HG02870 (cell line): ENCODE results near the gene PELI3.

Source experiments
- ATAC-seq: cut with Tn5 transposase; IDR thresholded peaks from one replicate; pipeline ENCODE4 v1.9.1; 2021; ENCODE audit warnings: mild to moderate bottlenecking, moderate library complexity; ENCODE audit not compliant: unreplicated experiment

Gene PELI3

DNA sequence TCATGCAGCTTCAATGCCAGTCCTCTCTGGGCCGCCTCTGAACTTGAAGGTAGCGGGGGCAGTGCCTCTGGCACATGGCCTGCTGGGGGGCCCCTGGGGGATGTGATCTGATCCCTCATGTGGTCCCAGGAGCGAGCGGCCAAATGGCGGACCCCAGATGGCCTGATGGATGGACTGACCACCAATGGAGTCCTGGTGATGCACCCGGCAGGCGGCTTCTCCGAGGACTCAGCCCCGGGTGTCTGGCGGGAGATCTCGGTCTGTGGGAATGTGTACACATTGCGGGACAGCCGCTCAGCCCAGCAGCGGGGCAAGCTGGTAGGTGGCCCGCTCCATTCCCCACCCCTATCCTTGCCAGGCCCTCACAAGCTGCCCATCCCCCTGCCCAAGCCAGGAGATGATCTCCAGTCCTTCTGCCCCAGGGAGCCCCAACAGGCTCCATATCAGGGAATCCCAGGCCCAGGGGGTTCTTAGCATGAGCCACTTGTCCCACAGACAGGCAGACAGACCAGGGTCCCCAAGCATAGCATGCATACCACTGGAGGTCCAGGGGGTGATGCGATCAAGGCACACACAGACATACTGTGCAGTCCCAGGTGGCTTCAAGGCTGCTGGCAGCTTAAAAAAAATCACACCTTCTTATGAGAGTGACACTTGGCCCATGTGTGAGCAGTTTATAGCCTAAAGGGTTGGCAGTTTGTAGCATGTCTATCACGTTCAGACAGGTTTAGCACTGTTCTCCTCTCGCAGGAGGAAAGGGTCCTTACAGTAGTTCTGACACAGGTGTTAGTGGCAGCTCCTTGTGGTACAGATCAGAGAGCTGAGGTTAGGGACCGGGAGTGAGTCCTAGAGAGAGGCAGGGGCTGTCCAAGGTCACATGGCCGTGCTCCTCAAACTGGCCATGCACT lies 7.2 kb downstream of the PELI3 start:
- ATAC-seq = no peak

DNA sequence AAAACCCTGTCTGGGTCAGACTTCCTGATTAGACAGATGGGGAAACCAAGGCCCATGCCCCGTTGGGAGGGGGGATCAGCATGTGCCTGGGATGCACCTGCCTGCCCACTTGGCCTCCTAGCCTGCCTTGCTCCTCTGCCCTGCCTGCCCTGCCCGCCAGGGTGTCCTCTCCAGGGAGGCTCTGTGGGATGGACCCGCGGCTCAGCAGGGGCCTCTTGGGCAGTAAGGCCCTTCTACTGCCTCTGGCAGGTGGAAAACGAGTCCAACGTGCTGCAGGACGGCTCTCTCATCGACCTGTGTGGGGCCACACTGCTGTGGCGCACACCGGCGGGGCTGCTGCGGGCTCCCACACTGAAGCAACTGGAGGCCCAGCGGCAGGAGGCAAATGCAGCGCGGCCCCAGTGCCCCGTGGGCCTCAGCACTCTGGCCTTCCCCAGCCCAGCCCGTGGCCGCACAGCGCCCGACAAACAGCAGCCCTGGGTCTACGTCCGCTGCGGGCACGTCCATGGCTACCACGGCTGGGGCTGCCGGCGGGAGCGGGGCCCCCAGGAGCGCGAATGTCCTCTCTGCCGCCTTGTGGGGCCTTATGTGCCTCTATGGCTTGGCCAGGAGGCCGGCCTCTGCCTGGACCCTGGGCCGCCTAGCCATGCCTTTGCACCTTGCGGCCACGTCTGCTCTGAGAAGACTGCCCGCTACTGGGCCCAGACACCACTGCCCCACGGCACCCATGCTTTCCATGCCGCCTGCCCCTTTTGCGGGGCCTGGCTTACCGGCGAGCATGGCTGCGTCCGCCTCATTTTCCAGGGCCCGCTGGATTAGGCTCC lies 8.9 kb downstream of the PELI3 start:
- no peak for ATAC-seq

DNA sequence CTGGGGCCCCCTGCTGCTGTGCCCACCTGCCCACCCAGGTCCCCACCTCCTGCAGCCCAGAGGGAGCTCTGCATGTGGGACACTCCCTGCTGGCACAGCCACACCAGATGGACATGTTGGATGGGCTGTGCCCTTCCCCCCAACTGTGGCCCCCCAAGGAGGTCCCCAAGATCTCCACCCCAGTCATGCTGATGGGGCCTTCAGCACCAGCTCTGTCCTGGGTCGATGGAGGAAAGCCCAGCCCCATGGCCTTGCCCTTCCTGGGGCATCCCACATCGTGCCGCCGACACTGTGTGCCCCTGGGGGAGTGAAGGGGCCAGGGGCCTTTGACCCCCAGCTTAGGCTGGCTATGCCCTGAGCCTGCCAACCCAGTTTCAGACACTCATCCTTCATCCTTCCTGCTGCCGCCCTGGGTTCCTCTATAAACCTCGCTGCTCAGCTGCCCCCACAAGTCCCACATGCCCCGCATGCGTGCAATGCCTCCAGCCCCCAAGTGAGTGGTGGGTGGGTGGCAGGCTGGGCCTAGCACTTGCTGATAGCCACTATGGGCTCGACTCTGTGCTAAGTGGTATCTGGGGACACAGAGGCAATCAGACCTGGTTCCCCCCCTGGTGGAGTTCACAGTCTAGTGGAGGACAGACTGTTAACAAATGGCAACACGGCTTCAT lies 9.6 kb downstream of the PELI3 start:
- no peak for ATAC-seq

DNA sequence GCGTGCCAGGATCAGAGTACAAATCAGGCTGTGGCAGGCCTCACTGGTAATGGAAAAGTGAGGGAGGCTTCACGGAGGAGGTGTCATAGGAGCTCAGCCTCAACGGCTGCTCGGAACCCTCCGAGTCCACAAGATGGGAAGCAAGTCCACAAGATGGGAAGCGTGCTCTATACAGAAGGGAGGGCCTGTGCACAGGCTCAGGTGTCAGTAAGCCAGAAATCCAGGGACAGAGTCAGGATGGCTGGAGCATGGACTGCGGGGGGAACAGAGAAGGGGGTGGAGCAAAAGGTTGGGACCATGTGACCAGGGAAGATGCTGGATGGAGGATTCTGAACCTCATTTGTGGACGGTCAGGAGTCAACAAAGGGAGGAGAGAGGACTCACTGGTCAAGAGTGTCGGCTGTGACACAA lies 10.1 kb downstream of the PELI3 start:
- ATAC-seq = no peak

DNA sequence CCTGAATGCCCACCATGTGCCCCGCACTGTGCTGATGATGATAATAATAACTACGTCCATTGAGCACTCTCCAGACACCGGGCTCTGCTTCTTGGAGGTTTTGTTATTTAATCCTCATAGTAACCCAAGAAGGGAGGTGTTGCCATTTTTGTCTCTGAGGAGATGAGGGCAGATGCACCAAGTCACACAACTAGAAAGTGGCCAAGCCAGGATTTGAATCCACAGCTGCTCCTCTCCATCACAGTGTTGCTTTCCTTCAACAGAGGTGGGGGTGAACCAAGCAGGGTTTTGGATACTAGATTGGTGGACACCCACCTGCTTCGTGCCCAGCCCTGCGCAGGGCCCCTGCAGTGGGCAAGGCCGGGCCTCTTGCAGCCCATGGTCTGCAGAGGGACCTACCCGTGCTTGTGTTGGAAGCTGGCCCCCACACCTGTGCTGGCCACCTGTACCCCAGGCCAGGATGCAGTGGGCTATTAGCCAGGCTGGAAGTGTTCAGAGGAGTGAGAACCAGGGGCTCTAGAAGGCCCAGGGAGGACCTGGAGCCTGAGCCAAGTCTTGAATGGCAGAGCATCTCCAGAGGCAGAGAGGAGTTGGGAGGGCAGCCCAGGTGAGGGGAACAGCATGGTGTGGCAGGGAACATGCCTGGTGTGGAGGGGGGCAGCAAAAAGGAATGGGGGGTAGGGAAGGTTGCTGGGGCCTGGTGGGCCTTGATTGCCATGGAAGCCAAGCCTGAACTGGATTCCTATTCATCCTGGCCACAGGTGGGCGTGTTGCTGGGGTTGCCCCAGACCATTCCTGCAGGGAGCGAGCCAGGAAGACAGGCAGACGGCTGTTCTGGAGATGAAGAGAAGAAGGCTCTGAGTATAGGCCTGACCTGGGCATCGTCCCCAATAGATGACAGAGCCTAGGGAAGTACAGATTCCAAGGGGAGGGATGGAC lies 10.8 kb downstream of the PELI3 start:
- ATAC-seq = no peak

DNA sequence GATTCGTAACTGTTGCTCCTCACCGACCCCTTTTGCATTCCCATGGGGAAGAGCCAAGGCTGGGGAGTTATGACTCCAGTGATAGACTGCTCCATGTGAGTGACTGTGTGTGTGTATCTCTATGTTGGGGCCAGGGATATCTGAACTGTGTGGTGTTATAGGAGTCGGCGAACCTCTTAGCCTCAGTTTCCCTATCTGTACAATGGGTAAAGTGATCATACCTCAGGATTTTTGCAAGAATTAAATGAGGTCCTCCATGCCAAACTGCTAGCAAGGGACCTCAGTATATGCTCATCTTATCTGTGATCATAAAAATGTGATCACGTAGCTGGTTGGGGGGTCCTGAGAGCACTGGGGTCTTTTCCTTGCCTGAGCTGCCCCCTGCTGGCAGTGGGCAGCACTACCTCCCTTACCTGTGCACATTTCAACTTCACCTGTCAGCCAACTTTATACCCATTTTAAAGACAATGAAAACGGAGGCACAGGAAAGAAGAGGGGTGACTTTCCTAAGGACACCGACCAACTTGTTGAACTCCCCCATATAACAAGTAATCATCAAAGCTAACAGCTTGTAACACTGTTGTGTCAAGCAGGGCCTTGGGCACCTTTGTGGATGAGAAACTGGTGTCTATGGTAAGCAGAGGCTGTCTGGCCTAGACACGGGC lies 12.2 kb downstream of the PELI3 start:
- no peak for ATAC-seq

DNA sequence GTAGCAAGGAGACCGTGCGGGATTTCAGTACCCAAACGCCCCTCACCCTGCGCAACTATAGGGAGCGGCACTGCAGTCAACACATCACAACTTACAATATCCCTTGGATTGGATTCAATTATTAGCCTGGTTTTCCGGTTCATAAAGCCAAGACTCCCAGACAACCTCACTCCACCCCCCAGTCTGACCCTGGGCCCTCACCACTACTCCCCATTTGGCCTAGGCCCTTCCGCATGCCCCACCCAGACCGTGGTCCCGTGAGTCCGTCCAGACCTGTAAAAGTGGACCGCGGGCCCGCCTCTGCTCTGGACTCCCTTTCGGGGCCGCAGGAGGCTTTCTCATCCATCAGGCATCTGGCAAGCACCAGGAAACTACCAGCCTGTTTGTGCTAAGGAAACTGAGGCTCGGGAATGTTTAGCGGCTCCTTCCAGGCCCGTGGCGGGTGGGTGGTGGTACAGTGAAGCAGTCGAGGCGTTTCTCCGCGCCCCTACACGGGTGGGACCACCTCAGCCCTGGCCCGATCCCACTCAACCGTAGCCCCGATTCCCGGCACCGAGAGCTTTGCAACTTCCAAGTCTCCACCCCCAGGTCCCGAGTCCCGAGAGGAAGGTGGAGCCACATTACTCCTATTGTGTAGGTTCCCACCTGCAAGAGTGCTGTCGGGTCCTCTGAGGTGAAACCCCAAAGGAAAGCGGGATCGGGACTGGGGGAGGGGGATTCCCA lies 12.8 kb downstream of the PELI3 start:
- ATAC-seq = no peak

DNA sequence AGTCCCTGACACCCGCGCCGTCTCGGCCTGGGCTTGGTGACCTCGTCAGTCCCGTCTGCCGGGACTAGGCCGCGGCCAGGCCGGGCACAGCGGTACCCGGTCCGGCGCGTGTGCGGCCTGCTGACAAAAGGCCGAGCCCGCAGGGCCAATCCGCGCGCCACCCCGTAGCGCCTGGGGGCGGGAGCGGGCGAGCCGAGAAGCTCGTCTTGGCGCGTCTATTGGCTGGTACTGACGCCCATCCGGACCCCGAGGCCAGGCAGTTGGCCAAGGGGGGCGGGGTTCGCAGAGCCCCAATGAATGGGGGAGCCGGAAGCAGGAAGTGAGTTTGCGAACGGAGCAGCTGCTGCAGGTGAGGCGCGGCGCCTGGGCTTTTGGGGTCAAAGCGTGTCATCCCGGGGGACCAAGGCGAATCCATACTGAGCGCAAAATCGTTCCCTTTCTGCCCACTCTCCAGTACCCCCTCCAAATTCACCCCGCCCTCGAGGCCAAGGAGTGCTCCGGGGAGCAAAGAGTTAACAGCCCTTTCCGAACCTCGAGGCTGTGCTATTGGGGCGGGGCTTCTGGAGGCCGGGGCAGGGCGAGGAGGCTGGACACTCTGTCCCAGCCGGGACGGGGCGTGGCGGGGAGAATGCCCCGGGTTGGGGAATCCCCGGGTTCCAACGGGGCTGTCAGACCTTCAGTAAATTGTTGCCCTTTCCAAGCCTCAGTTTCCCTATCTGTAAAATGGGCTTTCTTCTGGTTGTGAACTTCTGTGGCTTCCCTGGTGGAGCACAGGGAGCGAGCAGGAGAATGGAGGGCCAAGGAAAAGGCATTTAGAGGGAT lies 13.6 kb downstream of the PELI3 start, which contains the start of gene DPP3:
TSS of gene DPP3 (plus strand) at position 318 of the 822 bp plus-strand sequence. CDS start 1,767 bp downstream, outside the sequence.
- peak; percentile 83 for ATAC-seq

DNA sequence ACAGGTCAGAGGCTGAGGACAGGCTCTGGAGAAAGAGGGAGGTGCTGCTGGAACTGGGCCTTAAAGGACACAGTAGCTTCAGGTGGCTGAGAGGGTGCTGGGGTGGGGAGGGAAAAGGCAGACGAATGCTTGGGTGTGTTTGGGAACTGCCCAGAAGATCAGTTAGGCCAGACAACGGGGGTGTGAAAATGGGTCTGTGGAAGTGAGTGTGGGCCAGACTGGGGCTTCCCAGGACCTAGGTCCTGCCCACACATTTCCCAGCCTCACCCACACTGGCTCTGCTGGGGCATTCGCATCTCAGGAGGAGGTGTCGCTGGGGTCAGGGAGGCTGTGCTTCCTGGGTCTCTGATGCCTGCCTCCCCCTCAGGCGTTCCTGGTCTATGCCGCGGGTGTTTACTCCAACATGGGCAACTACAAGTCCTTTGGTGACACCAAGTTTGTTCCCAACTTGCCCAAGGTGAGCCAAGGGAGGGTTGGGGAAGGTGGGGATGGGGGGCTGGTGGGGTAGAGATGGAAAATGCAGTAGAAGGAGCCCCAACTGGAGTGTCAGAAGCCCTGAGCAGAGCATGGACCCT lies 18.2 kb downstream of the PELI3 start:
- no peak for ATAC-seq

DNA sequence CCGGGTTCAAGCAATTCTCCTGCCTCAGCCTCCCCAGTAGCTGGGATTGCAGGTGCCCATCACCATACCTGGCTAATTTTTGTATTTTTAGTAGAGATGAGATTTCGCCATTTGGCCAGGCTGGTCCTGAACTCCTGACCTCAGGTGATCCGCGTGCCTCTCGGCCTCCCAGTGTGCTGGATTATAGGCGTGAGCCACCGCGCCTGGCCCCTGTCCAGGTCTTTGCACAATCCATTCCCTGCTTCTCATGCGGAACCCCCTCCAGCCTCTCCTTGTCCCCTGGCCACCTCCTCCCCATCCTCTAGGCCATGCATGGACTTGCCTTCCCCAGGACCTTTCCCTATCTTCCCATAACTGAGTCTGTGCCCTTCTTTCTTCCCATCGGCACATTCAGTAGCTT lies 22.3 kb downstream of the PELI3 start:
- ATAC-seq = no peak

DNA sequence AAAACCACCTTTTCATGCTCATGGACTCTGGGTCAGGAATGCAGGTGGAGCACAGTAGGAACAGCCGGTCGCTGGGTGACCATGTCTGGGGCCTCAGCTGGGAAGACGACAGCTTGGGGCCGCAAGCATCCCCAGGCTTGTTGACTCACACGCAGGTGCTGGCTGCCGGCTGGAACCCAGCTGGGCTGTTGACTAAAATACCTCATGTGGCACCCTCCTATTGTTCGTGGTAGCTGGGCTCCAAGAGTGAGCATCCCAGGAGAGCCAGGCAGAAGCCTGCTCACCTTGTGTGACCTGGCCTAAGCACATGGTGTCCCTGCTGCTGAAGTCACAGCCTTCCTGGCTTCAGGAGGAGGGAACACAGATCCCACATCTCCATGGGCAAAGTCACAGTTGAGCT lies 22.9 kb downstream of the PELI3 start:
- ATAC-seq = no peak

DNA sequence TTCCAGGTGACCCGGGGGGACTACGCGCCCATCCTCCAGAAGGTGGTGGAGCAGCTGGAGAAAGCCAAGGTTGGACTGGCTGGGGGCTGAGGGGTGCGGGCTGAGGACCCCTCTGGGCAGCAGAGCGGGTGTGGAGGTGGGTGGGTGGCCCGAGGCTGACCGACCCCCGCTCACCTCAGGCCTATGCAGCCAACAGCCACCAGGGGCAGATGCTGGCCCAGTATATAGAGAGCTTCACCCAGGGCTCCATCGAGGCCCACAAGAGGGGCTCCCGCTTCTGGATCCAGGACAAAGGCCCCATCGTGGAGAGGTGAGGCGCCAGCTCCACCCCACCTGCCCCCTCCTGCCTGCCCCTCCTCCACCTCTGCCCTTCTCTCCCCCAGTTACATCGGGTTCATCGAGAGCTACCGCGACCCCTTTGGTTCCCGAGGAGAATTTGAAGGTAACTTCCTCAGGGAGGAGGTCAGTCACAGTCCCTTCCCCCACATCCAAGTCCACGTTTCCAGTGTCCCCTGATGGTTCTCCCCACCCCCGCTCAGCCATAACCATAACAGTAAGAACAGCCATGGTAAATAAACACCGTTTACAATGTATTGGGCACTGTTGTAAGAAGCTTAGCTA lies 24.7 kb downstream of the PELI3 start:
- no peak for ATAC-seq

DNA sequence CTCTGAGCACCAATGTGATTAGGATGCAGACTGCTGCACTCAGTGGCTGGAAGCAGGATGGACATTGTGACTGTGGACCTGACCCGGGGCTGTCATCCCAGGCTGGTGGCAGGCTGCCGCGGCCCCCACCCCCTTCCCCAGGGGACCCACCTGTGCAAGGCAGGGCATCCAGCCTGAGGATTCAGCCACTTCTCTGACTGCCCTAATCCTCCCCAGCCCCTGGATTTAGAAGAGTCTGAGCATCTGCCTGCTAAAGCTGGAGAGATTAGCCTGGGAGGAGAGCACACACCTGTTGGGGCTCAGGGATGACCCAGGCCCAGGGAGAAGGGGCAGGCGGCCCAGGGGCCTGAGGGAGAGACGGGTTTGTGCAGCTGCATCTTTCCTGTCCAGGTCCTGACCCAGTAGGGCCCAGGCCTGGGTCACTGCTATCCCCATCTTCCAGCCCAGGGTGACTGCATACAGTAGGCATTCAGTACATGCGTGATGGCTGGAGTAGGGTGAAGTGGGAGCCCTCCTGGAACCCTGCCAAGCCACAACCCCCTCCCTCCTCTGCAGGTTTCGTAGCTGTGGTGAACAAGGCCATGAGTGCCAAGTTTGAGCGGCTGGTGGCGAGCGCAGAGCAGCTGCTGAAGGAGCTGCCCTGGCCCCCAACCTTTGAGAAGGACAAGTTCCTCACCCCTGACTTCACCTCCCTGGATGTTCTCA lies 25.6 kb downstream of the PELI3 start:
- ATAC-seq = no peak

DNA sequence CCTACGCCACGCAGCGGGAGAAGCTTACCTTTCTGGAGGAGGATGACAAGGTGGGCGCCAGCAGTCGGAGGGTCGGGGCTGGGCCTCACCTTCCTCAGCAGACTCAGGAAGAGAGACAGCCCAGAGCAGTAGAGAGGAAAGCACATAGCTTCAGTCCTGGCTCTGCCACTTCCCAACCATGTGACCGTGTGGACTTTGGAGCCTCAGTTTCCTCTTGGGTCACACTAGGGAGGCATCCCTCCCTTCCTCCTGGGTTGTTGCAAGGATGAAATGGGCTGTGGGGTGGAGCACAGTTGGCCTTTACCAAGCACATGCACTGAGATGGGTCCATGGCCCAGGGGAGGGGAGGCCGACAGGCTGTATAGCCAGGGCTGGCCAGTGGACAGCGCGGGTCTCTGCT lies 26.4 kb downstream of the PELI3 start:
- ATAC-seq = no peak

DNA sequence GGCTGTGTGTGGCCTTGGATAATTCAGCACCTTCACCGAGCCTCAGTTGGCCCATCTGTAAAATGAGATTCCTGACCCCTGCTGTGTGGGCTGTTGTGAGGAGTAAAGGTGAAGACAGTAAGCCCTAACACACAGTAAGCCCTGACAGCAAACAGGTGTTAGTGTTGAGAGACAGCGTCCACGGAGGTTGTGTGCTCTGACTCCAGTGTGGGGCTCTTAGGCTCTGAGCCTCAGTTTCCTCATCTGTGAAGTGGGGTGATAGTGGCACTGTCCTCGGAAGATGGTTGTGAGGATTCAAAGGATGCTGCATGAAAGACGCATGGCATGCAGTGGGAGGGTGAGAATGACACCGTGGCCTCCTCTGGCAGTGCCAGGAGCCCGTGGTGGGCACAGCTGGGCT lies 27.8 kb downstream of the PELI3 start:
- ATAC-seq = no peak

DNA sequence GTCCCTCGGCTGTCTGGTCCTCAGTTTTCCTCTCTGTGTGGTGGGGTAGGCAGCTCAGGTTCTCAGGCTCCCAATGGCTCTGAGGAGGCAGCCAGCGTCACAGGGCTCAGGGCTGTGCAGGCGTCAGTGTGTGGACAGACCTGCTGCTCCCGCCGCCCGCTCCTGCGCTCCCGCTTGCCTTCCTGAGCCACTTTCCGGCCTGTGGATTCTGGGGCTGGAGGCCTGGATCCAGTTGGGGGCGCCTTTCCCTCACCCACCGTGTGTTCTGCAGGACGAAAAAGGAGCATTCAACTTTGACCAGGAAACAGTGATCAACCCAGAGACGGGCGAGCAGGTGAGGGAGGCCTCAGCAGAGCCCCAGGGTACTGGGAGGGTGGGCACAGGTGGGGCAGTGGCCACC lies 28.2 kb downstream of the PELI3 start:
- no peak for ATAC-seq

DNA sequence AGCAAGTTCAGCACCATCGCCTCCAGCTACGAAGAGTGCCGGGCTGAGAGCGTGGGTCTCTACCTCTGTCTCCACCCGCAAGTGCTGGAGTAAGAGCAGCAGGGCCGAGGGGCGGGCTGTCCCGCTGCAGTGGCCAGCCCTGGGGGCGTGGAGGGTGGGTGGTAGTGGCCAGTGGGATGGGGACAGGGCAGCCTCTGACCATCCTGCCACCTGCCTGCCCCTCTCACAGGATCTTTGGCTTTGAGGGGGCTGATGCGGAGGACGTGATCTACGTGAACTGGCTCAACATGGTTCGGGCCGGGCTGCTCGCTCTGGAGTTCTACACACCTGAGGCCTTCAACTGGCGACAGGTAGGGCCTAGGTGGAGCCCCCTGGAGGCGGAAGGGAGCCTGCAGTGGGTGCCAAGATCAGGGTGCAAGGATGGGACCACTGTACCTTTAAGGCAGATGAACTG lies 28.7 kb downstream of the PELI3 start:
- no peak for ATAC-seq
